IgD-negative memory B cell (primary cell): ENCODE data around the gene LPP. TPM values are rescaled to one million over a fixed set of nuclear protein-coding genes. Genes with fewer than 3 reads are reported as not detected.

Source experiments
- H3K27ac Mint-ChIP-seq, 3 donors: one replicate each; pipeline ENCODE4 v1.8.0; 2020 to 2022; ENCODE audit warnings: mild to moderate bottlenecking in 3 of 3, mixed read lengths in 3 of 3, moderate library complexity in 1 of 3
- H3K27me3 Mint-ChIP-seq: one replicate; pipeline ENCODE4 v1.8.0; 2021; ENCODE audit warnings: mixed read lengths
- H3K36me3 Mint-ChIP-seq: one replicate; pipeline ENCODE4 v1.8.0; 2020; ENCODE audit warnings: mild to moderate bottlenecking, mixed read lengths
- H3K4me1 Mint-ChIP-seq, 3 donors: one replicate each; pipeline ENCODE4 v1.8.0; 2020 to 2022; ENCODE audit warnings: mixed read lengths in 3 of 3, mild to moderate bottlenecking in 1 of 3
- H3K4me3 Mint-ChIP-seq, 4 donors: one replicate each; pipeline ENCODE4 v1.8.0; 2020 to 2022; ENCODE audit warnings: mild to moderate bottlenecking in 4 of 4, mixed read lengths in 4 of 4, moderate library complexity in 3 of 4
- H3K9me3 Mint-ChIP-seq, 3 donors: one replicate each; pipeline ENCODE4 v1.8.0; 2020 to 2021; ENCODE audit warnings: mixed read lengths in 3 of 3, mild to moderate bottlenecking in 1 of 3
- polyA plus RNA-seq: library from polyadenylated mRNA; unstranded; fragments of 300-500 nt; fragmentation: Illumina TruSeq; gene quantifications from one replicate; pipeline ENCODE4 v1.2.3, GENCODE V29; 2021

Gene LPP
- polyA plus RNA-seq, 1 donor from 2014 or later, result 29.2 TPM

- H3K36me3 Mint-ChIP-seq, result no peaks in the 10 kb centered on the region
- peak overlapping the region in 1 of 3 donors; percentile 1 for H3K27ac Mint-ChIP-seq
- H3K9me3 Mint-ChIP-seq, result no peaks in the 10 kb centered on the region
- peak overlapping the region in 1 of 4 donors; percentile 21 for H3K4me3 Mint-ChIP-seq
- H3K27me3 Mint-ChIP-seq, result no peaks in the 10 kb centered on the region
- peaks cover 15 to 29% (median 20%) of the 10 kb centered on the region in 3 donors for H3K4me1 Mint-ChIP-seq
Measured at GRCh38 chr3:188151438-188151837, 2.5 kb upstream of the LPP start.

GRCh38 chr3:188152660-188153436 lies 1.1 kb upstream of the LPP start:
- Mint-ChIP-seq H3K36me3 (no peaks in the 10 kb centered on the region), H3K4me3 (peak overlapping the region; percentile 80 to 97 (median 94)), H3K4me1 (peaks cover 17 to 36% (median 21%) of the 10 kb centered on the region in 3 donors), H3K9me3 (no peaks in the 10 kb centered on the region), H3K27me3 (no peaks in the 10 kb centered on the region), H3K27ac (peak overlapping the region; percentile 67 to 89 (median 86))

GRCh38 chr3:188153437-188154013 lies 432 bp upstream of the LPP start:
- Mint-ChIP-seq H3K36me3 (no peaks in the 10 kb centered on the region), H3K27me3 (no peaks in the 10 kb centered on the region), H3K9me3 (no peaks in the 10 kb centered on the region), H3K4me3 (peak overlapping the region; percentile 80 to 97 (median 94)), H3K4me1 (peaks cover 16 to 36% (median 26%) of the 10 kb centered on the region in 3 donors), H3K27ac (peak overlapping the region; percentile 67 to 89 (median 86))

DNA sequence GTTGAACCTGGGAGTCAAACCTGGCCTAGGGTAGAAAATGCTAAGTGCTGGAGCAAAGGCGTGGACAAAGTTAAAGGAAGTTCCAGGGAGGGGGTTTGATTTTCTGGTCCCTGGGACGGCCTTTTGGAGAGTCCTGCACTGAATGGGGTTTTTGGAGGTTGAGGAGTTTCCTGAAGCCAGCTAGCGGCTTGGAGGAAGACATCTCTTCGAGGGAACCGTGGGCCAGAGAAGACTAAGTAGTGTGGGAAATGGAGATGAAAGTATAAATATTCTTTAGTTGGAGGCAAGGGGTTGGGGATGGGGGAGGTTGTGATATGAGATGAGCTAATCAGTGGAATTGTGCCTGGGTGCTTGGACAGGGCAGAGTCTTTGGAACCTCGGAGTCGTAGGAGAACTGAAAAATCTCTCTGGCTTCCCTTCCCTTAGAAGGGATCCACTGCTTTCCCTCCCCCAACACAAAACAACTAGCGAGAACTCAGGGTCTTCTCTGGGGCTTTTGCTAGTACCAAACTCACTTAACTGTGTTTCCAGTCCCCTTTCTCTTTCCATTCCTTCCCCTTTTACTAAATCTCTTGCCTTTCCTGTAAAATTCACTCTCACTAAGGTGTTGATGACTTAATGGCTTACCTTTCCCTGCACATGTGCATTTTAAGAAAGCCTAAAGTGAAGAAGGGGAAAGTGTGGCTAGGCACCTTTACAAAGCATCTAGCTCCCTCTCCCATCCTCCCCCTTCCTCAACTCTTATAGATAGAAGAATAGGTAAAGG lies 1.0 kb downstream of the LPP start:
- Mint-ChIP-seq H3K27ac (peak overlapping the region; percentile 37 to 92 (median 65)), H3K4me3 (peak overlapping the region; percentile 80 to 97 (median 91)), H3K4me1 (peaks cover 18 to 43% (median 32%) of the 10 kb centered on the region in 3 donors), H3K9me3 (no peaks in the 10 kb centered on the region), H3K27me3 (no peaks in the 10 kb centered on the region), H3K36me3 (no peaks in the 10 kb centered on the region)

DNA sequence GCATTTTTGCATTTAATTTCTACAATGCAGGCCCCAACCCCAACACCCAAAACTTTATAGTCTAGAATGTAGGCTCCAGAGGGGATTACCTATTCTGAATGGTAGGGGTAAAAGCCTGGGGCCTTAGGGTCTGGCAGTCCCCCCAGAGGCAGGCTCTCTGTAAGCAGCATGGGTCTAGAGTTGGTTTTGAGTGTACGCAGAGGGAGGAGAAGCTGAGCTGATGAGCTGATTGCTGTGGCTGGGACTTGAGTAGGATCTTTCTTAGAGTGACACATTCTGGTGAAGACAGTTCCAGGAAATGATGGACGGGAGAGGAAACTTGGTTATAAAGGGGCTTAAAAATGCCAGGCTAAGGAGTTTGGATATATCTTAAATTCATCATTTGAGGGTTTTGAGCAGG lies 2.1 kb downstream of the LPP start:
- Mint-ChIP-seq H3K4me3 (peak overlapping the region in 1 of 4 donors; percentile 80), H3K36me3 (peaks cover 2% of the 10 kb centered on the region), H3K27me3 (no peaks in the 10 kb centered on the region), H3K9me3 (no peaks in the 10 kb centered on the region), H3K4me1 (peaks cover 18 to 49% (median 39%) of the 10 kb centered on the region in 3 donors), H3K27ac (peak overlapping the region in 2 of 3 donors; percentile 0 to 37)

DNA sequence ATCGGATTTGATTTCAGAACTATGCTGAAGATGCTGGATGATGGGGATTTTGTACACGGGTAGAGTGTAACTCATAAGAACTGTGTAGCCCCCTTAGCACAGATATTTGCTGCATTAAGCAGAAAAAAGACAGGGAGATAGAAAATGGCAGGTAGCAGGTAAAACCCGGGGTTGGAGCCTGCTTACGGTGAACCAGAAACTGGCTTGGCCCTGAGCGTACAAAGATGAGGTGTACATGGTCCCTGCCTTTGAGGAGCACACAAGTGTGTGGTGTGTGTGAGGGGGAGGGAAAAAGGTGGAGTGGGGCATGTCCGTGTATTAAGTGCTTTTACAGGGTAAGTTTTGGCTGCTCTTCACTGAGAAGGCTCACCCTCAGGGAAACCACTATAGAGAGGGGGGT lies 3.5 kb downstream of the LPP start:
- Mint-ChIP-seq H3K27me3 (no peaks in the 10 kb centered on the region), H3K27ac (peak overlapping the region in 1 of 3 donors; percentile 59), H3K4me1 (peaks cover 18 to 46% (median 45%) of the 10 kb centered on the region in 3 donors), H3K9me3 (no peaks in the 10 kb centered on the region), H3K36me3 (peaks cover 5% of the 10 kb centered on the region), H3K4me3 (no peak overlapping the region)

- H3K4me3 Mint-ChIP-seq, result peak overlapping the region in 1 of 4 donors; percentile 64
- no peak overlapping the region for H3K27ac Mint-ChIP-seq
Measured at GRCh38 chr3:188157971-188158370, 4.0 kb downstream of the LPP start.

GRCh38 chr3:188158731-188159310 lies 4.9 kb downstream of the LPP start:
- peak overlapping the region in 1 of 3 donors; percentile 48 for H3K27ac Mint-ChIP-seq
- no peaks in the 10 kb centered on the region for H3K9me3 Mint-ChIP-seq
- H3K36me3 Mint-ChIP-seq, result peaks cover 5% of the 10 kb centered on the region
- H3K27me3 Mint-ChIP-seq, result no peaks in the 10 kb centered on the region
- peaks cover 24 to 44% (median 35%) of the 10 kb centered on the region in 3 donors for H3K4me1 Mint-ChIP-seq
- peak overlapping the region in 1 of 4 donors; percentile 31 for H3K4me3 Mint-ChIP-seq

More at GRCh38 chr3:188157971-188158370, 4.0 kb downstream of the LPP start:
- no peaks in the 10 kb centered on the region for H3K9me3 Mint-ChIP-seq
- H3K4me1 Mint-ChIP-seq, result peaks cover 18 to 41% (median 40%) of the 10 kb centered on the region in 3 donors
- peaks cover 5% of the 10 kb centered on the region for H3K36me3 Mint-ChIP-seq
- H3K27me3 Mint-ChIP-seq, result no peaks in the 10 kb centered on the region

- H3K4me3 Mint-ChIP-seq, result no peak overlapping the region
- H3K36me3 Mint-ChIP-seq, result peaks cover 7% of the 10 kb centered on the region
- no peaks in the 10 kb centered on the region for H3K9me3 Mint-ChIP-seq
- H3K4me1 Mint-ChIP-seq, result peaks cover 26 to 50% (median 45%) of the 10 kb centered on the region in 3 donors
- H3K27ac Mint-ChIP-seq, result peak overlapping the region in 1 of 3 donors; percentile 40
- no peaks in the 10 kb centered on the region for H3K27me3 Mint-ChIP-seq
Measured at GRCh38 chr3:188160751-188161150, 6.8 kb downstream of the LPP start.

GRCh38 chr3:188164248-188164687 lies 10.3 kb downstream of the LPP start:
- Mint-ChIP-seq H3K4me1 (peaks cover 18 to 35% (median 29%) of the 10 kb centered on the region in 3 donors), H3K4me3 (peak overlapping the region in 1 of 4 donors; percentile 80), H3K9me3 (no peaks in the 10 kb centered on the region), H3K27ac (no peak overlapping the region), H3K27me3 (no peaks in the 10 kb centered on the region), H3K36me3 (peaks cover 7% of the 10 kb centered on the region)

GRCh38 chr3:188165596-188165995 lies 11.6 kb downstream of the LPP start:
- H3K36me3 Mint-ChIP-seq, result peaks cover 7% of the 10 kb centered on the region
- no peak overlapping the region for H3K4me3 Mint-ChIP-seq
- peaks cover 27 to 35% (median 34%) of the 10 kb centered on the region in 3 donors for H3K4me1 Mint-ChIP-seq
- H3K27ac Mint-ChIP-seq, result peak overlapping the region in 1 of 3 donors; percentile 4
- no peaks in the 10 kb centered on the region for H3K27me3 Mint-ChIP-seq
- no peaks in the 10 kb centered on the region for H3K9me3 Mint-ChIP-seq

DNA sequence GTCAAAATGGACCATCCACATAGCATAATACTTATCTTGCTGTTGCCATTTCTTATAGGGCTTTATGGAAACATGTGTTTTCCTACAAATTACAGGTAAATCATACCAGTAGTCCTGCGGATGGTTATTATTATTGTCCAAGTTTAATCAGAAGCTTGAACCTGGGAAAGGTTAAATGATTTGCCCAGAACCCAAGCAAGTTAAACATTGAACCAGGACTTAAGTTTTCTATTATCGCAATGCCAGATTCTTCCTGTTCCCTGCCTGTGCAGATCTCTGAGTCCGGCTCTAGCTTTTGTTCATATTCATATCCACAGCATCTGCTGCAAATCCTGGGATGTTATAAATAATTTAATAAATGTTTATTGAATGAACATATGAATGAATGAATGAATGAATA lies 12.5 kb downstream of the LPP start:
- H3K27ac Mint-ChIP-seq, result no peak overlapping the region
- H3K27me3 Mint-ChIP-seq, result no peaks in the 10 kb centered on the region
- H3K9me3 Mint-ChIP-seq, result no peaks in the 10 kb centered on the region
- H3K36me3 Mint-ChIP-seq, result peaks cover 4% of the 10 kb centered on the region
- H3K4me3 Mint-ChIP-seq, result no peak overlapping the region
- H3K4me1 Mint-ChIP-seq, result peaks cover 31 to 39% (median 36%) of the 10 kb centered on the region in 3 donors

DNA sequence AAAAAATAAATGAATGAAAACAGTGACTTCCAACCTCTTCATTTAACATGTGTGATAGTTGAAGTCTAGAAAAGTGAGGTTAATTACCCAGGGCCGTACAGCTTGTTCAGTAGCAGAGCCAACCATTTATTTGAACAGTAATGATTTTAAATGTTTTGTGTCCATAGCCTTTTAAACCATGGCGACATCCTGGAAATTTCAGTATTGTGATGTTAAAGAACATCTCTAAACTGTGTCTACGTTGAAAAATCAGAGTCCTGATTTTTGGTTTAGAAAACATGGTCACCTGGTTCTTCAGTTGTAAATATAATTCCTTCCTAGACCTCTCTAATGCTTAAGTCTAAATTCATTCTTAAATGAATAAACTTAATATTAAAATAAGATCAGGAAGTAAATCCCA lies 14.2 kb downstream of the LPP start:
- no peaks in the 10 kb centered on the region for H3K9me3 Mint-ChIP-seq
- no peak overlapping the region for H3K4me3 Mint-ChIP-seq
- H3K27ac Mint-ChIP-seq, result no peak overlapping the region
- H3K27me3 Mint-ChIP-seq, result no peaks in the 10 kb centered on the region
- peaks cover 29 to 39% (median 36%) of the 10 kb centered on the region in 3 donors for H3K4me1 Mint-ChIP-seq
- H3K36me3 Mint-ChIP-seq, result peaks cover 2% of the 10 kb centered on the region

- H3K4me3 Mint-ChIP-seq, result no peak overlapping the region
- H3K27ac Mint-ChIP-seq, result no peak overlapping the region
- no peaks in the 10 kb centered on the region for H3K9me3 Mint-ChIP-seq
Measured at GRCh38 chr3:188168648-188169047, 14.7 kb downstream of the LPP start.

More at GRCh38 chr3:188168648-188169047, 14.7 kb downstream of the LPP start:
- H3K36me3 Mint-ChIP-seq, result peaks cover 2% of the 10 kb centered on the region
- peaks cover 25 to 40% (median 36%) of the 10 kb centered on the region in 3 donors for H3K4me1 Mint-ChIP-seq
- H3K27me3 Mint-ChIP-seq, result no peaks in the 10 kb centered on the region
